COLO668 (cell line): ENCODE data around the gene CAT.

Experiments
- DNase-seq: peaks from one replicate; lab custom pipeline; 2025; ENCODE audit not compliant: unreplicated experiment; lab: John Stamatoyannopoulos, UW

CAT gene

DNA sequence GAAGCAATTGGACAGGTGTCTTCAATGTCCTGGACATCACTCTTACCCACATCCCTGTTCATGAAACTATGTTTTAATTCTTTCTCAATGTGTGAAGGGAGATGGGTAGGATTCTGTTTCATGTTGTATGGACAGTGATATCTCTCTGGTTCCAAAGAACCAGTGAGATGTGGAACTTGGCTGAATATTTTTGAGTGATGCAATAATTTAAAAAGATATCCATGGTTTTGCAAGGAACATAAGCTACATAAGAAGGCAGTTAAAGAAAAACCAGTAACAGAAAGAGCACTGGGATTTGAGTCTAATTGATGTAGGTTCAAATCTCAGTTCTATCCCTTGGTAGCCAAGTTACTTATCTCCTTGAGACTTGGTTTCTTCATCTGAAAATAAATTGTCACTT, 82.5 kb downstream of the CAT start:
- DNase-seq = no peak
